GM08714 (cell line): ENCODE results near the gene PLPPR1.

Experiments
- H3K4me3 ChIP-seq: fragments of 200-500 bp; sonication (Bioruptor generic); 2 replicates; pipeline ENCODE4 v1.5.1; 2014; ENCODE audit warnings: mild to moderate bottlenecking, low read length, inconsistent platforms
- ZNF274 ChIP-seq: IDR thresholded peaks from 2 replicates; pipeline ENCODE4 v1.6.1; 2012; ENCODE audit warnings: mild to moderate bottlenecking, low read depth, low read length

PLPPR1 gene

GRCh38 chr9:101362450-101362849 is 333.9 kb downstream of the PLPPR1 start:
- no peak overlapping the region for H3K4me3 ChIP-seq
- no peak for TF ChIP-seq ZNF274

- no peak overlapping the region for H3K4me3 ChIP-seq
- TF ChIP-seq ZNF274 = no peak
Observed at GRCh38 chr9:101365181-101365580, 336.7 kb downstream of the PLPPR1 start.

- no peak overlapping the region for H3K4me3 ChIP-seq
- TF ChIP-seq ZNF274 = no peak
Observed at GRCh38 chr9:101366038-101366756, 337.7 kb downstream of the PLPPR1 start.

- no peak for TF ChIP-seq ZNF274
- H3K4me3 ChIP-seq = no peak overlapping the region
Observed at GRCh38 chr9:101367323-101367722, 338.8 kb downstream of the PLPPR1 start.

GRCh38 chr9:101369286-101369685 is 340.8 kb downstream of the PLPPR1 start:
- TF ChIP-seq ZNF274 = no peak
- H3K4me3 ChIP-seq = no peak overlapping the region

GRCh38 chr9:101369884-101370531 is 341.5 kb downstream of the PLPPR1 start:
- TF ChIP-seq ZNF274 = no peak
- no peak overlapping the region for H3K4me3 ChIP-seq

GRCh38 chr9:101371813-101372212 is 343.3 kb downstream of the PLPPR1 start:
- H3K4me3 ChIP-seq = no peak overlapping the region
- TF ChIP-seq ZNF274 = no peak

- no peak for TF ChIP-seq ZNF274
- no peak overlapping the region for H3K4me3 ChIP-seq
Observed at GRCh38 chr9:101372327-101373118, 344.0 kb downstream of the PLPPR1 start.
